Measurements from ENCODE around the gene COL25A1.

DNA sequence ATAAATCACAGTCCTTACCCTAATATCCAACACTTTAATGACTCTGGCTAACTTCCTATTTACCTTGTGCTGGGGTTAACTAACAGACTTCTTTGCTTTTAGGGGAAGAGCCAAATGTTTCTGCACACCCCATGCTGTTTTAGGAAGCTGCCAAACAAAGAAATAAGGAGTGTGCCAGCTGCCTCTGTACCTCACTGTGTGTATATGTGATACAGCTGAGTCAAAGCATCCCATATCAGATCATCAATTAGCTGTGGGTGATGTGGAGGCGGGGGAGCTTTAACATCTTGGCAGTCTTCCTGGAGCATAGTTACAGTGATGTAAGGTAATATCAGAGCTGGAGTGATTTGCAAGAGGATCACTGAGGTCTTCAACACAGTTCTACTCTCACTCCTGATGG lies 95.4 kb downstream of the COL25A1 start:
- no peak for TF ChIP-seq EZH2 (IDR thresholded peaks at IDR 0.05)
- TF ChIP-seq POLR2AphosphoS5 (IDR thresholded peaks at IDR 0.05; ENCODE audit: borderline replicate concordance, low read depth, low read length): no peak; the same call in 1 of the 2 replicates
- peak; percentile 18 for TF ChIP-seq FOXP2 (optimal IDR thresholded peaks at IDR 0.05; ENCODE audit: control extremely low read depth, extremely low read length, insufficient read depth)
